Measurements from ENCODE around the gene ATXN7L3.
"Not testable (repeated sequence)": the region's sequence is repeated elsewhere in the genome, so short reads cannot be mapped to it uniquely, and the experiment has no call there.

ATXN7L3 gene

GRCh38 chr17:44199553-44200477 is at the start of gene ATXN7L3:
TSS of gene ATXN7L3 (minus strand) at chr17:44199884. CDS start at chr17:44198070, 1,814 bp downstream.
- DNase-seq: peak; percentile 100

GRCh38 chr17:44247876-44248736 is 48.4 kb upstream of the ATXN7L3 start:
- DNase-seq: no peak

- DNase-seq: no peak
Observed at GRCh38 chr17:44247440-44247841, 47.8 kb upstream of the ATXN7L3 start.

GRCh38 chr17:44241106-44241624 is 41.5 kb upstream of the ATXN7L3 start:
- no peak for DNase-seq

GRCh38 chr17:44237886-44238285 is 38.2 kb upstream of the ATXN7L3 start:
- not testable (repeated sequence) for DNase-seq

- no peak for DNase-seq
Observed at GRCh38 chr17:44236444-44236991, 36.8 kb upstream of the ATXN7L3 start.

GRCh38 chr17:44235583-44235936 is 35.9 kb upstream of the ATXN7L3 start:
- DNase-seq: no peak

GRCh38 chr17:44233582-44233981 is 33.9 kb upstream of the ATXN7L3 start:
- no peak for DNase-seq

- DNase-seq: no peak
Observed at GRCh38 chr17:44232061-44232460, 32.4 kb upstream of the ATXN7L3 start.

GRCh38 chr17:44230140-44230539 is 30.5 kb upstream of the ATXN7L3 start:
- no peak for DNase-seq

- DNase-seq: no peak
Observed at GRCh38 chr17:44229090-44229489, 29.4 kb upstream of the ATXN7L3 start.

GRCh38 chr17:44223541-44224071 is 23.9 kb upstream of the ATXN7L3 start:
- no peak for DNase-seq

GRCh38 chr17:44222112-44222869 is 22.6 kb upstream of the ATXN7L3 start:
- peak; percentile 67 for DNase-seq

- DNase-seq: no peak
Observed at GRCh38 chr17:44221862-44222111, 22.1 kb upstream of the ATXN7L3 start.

- DNase-seq: peak; percentile 65
Observed at GRCh38 chr17:44221084-44221861, 21.6 kb upstream of the ATXN7L3 start.

GRCh38 chr17:44220213-44221083 is 20.8 kb upstream of the ATXN7L3 start:
- peak; percentile 59 for DNase-seq

- DNase-seq: peak; percentile 83
Observed at GRCh38 chr17:44219616-44220212, 20.0 kb upstream of the ATXN7L3 start, which contains the start of gene UBTF. TSS of gene UBTF (minus strand) at chr17:44219675. CDS start at chr17:44218229, 1,446 bp downstream.

GRCh38 chr17:44219108-44219615 is 19.5 kb upstream of the ATXN7L3 start:
- DNase-seq: peak; percentile 73

GRCh38 chr17:44218344-44219107 is 18.8 kb upstream of the ATXN7L3 start:
- peak; percentile 92 for DNase-seq

Measured in CD4-positive, alpha-beta T cell treated with Interleukin-21 for 1 hour (primary cell).